HG02610 (cell line): Measurements from ENCODE around the gene GPATCH4.

Source experiments
- ATAC-seq: cut with Tn5 transposase; IDR thresholded peaks from one replicate; pipeline ENCODE4 v1.9.1; 2021; ENCODE audit warnings: mild to moderate bottlenecking, moderate library complexity; ENCODE audit not compliant: unreplicated experiment

Gene GPATCH4

GRCh38 chr1:156551869-156552268 lies 49.4 kb downstream of the GPATCH4 start:
- no peak for ATAC-seq

DNA sequence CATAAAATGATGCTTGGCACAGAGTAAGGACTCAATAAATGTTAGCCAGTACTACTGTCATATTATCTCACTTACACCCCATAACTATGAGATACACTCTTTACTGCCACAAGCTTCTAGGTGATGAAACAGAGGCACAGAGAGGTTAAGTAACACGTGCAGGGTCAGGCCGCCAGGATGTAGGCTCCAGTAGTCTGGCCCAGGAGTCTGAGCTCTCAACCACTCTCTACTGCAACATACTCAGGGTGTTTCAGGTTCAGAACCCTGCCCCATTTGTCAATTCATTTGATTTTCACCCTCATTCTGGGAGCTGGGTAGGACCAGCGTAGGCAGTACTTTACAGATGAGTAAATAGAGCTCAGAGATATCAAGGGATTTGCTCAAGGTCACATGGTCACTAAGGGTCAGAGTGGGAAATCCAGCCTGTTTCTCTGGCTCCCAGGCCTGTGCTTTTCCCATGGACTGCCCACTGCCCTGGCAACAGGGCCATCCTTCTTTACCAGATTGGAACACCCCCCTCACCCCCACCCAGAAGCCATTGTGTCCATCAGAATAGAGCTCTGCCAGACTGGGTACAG lies 50.1 kb downstream of the GPATCH4 start:
- no peak for ATAC-seq

DNA sequence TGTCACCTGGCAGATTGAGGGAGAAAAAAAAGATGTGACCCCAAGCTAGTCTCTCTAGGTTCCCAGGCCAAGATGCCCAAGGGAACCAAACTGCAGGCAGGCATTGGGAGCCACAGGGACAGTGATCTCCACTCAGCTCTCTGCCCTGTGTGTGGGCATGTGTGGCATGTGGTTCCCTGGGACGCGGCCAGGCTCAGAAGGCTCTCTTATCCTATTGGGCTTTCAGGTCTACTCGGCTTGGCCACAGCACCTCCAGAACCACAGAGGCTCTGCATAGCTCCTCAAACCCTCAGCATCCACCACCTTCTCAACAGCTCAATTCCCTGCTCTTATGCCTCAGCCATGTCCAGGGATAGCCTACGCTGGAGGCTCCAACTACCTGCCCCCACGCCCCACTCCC lies 50.9 kb downstream of the GPATCH4 start:
- no peak for ATAC-seq

- no peak for ATAC-seq
Observed at GRCh38 chr1:156549831-156550230, 51.4 kb downstream of the GPATCH4 start.

DNA sequence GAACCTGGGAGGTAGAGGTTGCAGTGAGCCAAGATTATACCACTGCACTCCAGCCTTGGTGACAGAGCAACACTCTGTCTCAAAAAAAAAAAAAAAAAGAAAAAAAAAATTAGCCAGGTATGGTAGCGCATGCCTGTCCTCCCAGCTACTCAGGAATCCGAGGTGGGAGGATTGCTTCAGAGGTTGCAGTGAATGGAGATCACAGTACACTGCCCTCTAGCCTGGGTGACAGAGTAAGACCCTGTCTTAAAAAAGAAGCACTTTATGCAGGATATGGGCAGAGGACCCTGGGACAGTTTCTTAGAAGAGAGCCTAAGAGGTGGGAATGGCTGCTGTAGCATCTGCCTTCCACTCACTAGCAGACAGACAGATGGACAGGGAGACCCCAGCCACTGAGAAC lies 51.9 kb downstream of the GPATCH4 start:
- ATAC-seq, result no peak

GRCh38 chr1:156547982-156548381 lies 53.3 kb downstream of the GPATCH4 start:
- ATAC-seq, result no peak

- no peak for ATAC-seq
Observed at GRCh38 chr1:156547434-156547833, 53.8 kb downstream of the GPATCH4 start.

- no peak for ATAC-seq
Observed at GRCh38 chr1:156546267-156546666, 55.0 kb downstream of the GPATCH4 start.

- ATAC-seq, result no peak
Observed at GRCh38 chr1:156544592-156545102, 56.6 kb downstream of the GPATCH4 start.
